Vagina (tissue), 2 donors: ENCODE results near the gene AIG1.

Experiments used
- POLR2A ChIP-seq, 2 donors: fragments of 450-650 bp; IDR thresholded peaks; one replicate each; pipeline ENCODE4 v1.6.1; 2017; ENCODE audit warnings: antibody characterized with exemption in 2 of 2, mild to moderate bottlenecking in 2 of 2, moderate library complexity in 2 of 2
- POLR2AphosphoS5 ChIP-seq, 2 donors: sonication (generic); formaldehyde crosslinking; IDR thresholded peaks; one replicate each; pipeline ENCODE4 v1.9.0; 2017; ENCODE audit warnings: antibody characterized with exemption in 2 of 2, mild to moderate bottlenecking in 2 of 2, low read depth in 1 of 2; ENCODE audit not compliant: insufficient read depth in 1 of 2
- TF ChIP-seq, protein P1 (sequence below), 3 experiments: fragments of 450-650 bp in 2 of 3; fragments of 200-600 bp in 1 of 3; sonication (generic) in 1 of 3; IDR thresholded peaks; one replicate each; pipeline ENCODE4 v1.5.1; 2017 to 2019; ENCODE audit warnings: antibody characterized with exemption in 3 of 3, mild to moderate bottlenecking in 2 of 3, moderate library complexity in 2 of 3

DNA sequence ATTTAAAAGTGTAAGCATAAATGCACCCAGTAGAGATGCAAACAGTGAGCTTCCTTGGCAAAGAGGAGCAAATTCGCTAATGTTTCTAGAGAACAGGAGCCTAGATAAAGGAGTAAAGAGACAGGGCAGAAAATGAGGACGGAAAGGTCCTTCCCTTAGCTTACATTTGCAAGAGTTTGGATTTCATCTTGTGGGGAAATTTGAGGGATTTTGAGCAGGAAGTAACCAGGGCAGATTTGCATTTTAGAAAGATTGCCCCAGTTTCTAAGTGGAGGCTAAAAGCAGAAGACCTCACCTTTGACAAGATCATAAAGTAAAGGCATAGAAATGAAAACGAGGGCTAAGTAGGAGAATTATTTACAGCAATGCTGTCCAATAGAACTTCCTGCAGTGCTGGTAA lies 309.3 kb downstream of the AIG1 start:
- TF ChIP-seq POLR2A (IDR thresholded peaks at IDR 0.05): no peak
- TF ChIP-seq, protein P1, sequence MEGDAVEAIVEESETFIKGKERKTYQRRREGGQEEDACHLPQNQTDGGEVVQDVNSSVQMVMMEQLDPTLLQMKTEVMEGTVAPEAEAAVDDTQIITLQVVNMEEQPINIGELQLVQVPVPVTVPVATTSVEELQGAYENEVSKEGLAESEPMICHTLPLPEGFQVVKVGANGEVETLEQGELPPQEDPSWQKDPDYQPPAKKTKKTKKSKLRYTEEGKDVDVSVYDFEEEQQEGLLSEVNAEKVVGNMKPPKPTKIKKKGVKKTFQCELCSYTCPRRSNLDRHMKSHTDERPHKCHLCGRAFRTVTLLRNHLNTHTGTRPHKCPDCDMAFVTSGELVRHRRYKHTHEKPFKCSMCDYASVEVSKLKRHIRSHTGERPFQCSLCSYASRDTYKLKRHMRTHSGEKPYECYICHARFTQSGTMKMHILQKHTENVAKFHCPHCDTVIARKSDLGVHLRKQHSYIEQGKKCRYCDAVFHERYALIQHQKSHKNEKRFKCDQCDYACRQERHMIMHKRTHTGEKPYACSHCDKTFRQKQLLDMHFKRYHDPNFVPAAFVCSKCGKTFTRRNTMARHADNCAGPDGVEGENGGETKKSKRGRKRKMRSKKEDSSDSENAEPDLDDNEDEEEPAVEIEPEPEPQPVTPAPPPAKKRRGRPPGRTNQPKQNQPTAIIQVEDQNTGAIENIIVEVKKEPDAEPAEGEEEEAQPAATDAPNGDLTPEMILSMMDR (IDR thresholded peaks at IDR 0.05): no peak
- no peak for TF ChIP-seq POLR2AphosphoS5 (IDR thresholded peaks at IDR 0.05; ENCODE audit: insufficient read depth in 1 of 2, low read depth in 1 of 2)
